K562 (cell line): ENCODE measurements around the gene DNAJB12. TPM values are rescaled to one million over a fixed set of nuclear protein-coding genes. Genes with fewer than 3 reads are reported as not detected.

Experiments
- ARID4B ChIP-seq: sonication (generic); formaldehyde crosslinking; IDR thresholded peaks from 2 replicates; pipeline ENCODE4 v1.8.0; 2022; ENCODE audit warnings: mild to moderate bottlenecking, missing genetic modification reagents
- ATF1 ChIP-seq, 2 experiments: fragments of 450-650 bp in 1 of 2; IDR thresholded peaks; 2 replicates each; pipeline ENCODE4 v1.6.1; 2016; ENCODE audit warnings: missing compliant biosample characterization in 1 of 2, missing genetic modification characterization in 1 of 2
- CHD4 ChIP-seq: fragments of 200-600 bp; sonication (generic); IDR thresholded peaks from 3 replicates; pipeline ENCODE4 v1.6.1; 2012; ENCODE audit warnings: low read depth, mild to moderate bottlenecking, mixed read lengths, low read length, inconsistent platforms; ENCODE audit not compliant: insufficient read depth, insufficient replicate concordance, poor library complexity, severe bottlenecking
- FOXJ3 ChIP-seq: sonication (generic); formaldehyde crosslinking; IDR thresholded peaks from 2 replicates; pipeline ENCODE4 v1.4.0; 2020; ENCODE audit warnings: mild to moderate bottlenecking, missing genetic modification reagents
- GTF2E2 ChIP-seq: fragments of 200-800 bp; sonication (Bioruptor generic); IDR thresholded peaks from 2 replicates; pipeline ENCODE4 v1.6.1; 2016; ENCODE audit warnings: missing genetic modification characterization, missing compliant biosample characterization
- KLF13 ChIP-seq: fragments of 450-650 bp; IDR thresholded peaks from 2 replicates; pipeline ENCODE4 v1.6.1; 2016; ENCODE audit warnings: missing genetic modification characterization, low read depth, mild to moderate bottlenecking, missing compliant biosample characterization, moderate library complexity, borderline replicate concordance
- NR2C1 ChIP-seq, 2 experiments: fragments of 450-650 bp; IDR thresholded peaks; 2 replicates each; pipeline ENCODE4 v1.6.1; 2017; ENCODE audit warnings: mild to moderate bottlenecking in 2 of 2, antibody characterized with exemption in 1 of 2, inconsistent platforms in 1 of 2, missing compliant biosample characterization in 1 of 2, missing genetic modification characterization in 1 of 2
- SIN3A ChIP-seq, 2 experiments: fragments of 150-350 bp in 1 of 2; IDR thresholded peaks; 2 replicates each; pipeline ENCODE4 v1.6.1; 2011 to 2016; ENCODE audit warnings: borderline replicate concordance in 2 of 2, low read depth in 2 of 2, low read length in 2 of 2, mild to moderate bottlenecking in 2 of 2, moderate library complexity in 2 of 2; ENCODE audit not compliant: control insufficient read depth in 1 of 2
- TEAD4 ChIP-seq, 2 experiments: sonication (generic) in 1 of 2; formaldehyde crosslinking in 1 of 2; IDR thresholded peaks; 2 replicates each; pipeline versions ENCODE4 v1.6.1 to v1.8.0; 2012 to 2022; ENCODE audit warnings: borderline replicate concordance in 1 of 2, inconsistent platforms in 1 of 2, low read length in 1 of 2, mild to moderate bottlenecking in 1 of 2, missing genetic modification reagents in 1 of 2
- ZBTB1 ChIP-seq: sonication (generic); formaldehyde crosslinking; IDR thresholded peaks from 2 replicates; pipeline ENCODE4 v1.8.1; 2023; ENCODE audit warnings: missing genetic modification reagents, low read depth, mild to moderate bottlenecking, borderline replicate concordance
- ZFX ChIP-seq: sonication (generic); formaldehyde crosslinking; IDR thresholded peaks from 2 replicates; pipeline ENCODE4 v1.8.0; 2022; ENCODE audit warnings: mild to moderate bottlenecking, missing genetic modification reagents, moderate library complexity
- ZNF551 ChIP-seq: fragments of 250-450 bp; sonication (Bioruptor Pico); IDR thresholded peaks from 2 replicates; pipeline ENCODE4 v1.5.0; 2021; ENCODE audit warnings: mild to moderate bottlenecking, moderate library complexity
- polyA plus RNA-seq, 8 experiments: library from polyadenylated mRNA; depleted of rRNA in 4 of 8; stranded (reverse) in 5 of 8; unstranded in 3 of 8; fragments of >200 nt; fragmentation: Nextera tagmentation in 2 of 8; fragmentation: Illumina TruSeq in 1 of 8; extraction: Ambion mirVana in 2 of 8; extraction: Trizol in 1 of 8; gene quantifications; 2 replicates each; pipeline versions ENCODE4 v1.2.1 to v1.2.3, GENCODE V29; 2011 to 2014; ENCODE audit warnings: inconsistent platforms in 1 of 8, missing spikeins in 1 of 8
- total RNA-seq, 7 experiments: library from RNA; depleted of rRNA in 6 of 7; stranded (reverse); fragments of >200 nt in 6 of 7; fragmentation: Illumina TruSeq in 2 of 7; extraction: Trizol in 2 of 7; gene quantifications; 2 replicates each; pipeline versions ENCODE4 v1.2.1 to v1.2.3, GENCODE V29; 2011 to 2021; ENCODE audit warnings: low replicate concordance in 1 of 7

The DNAJB12 gene
- total and polyA plus RNA-seq, 9 of the 15 experiments (the other 6 are each of a cell fraction or from before 2014, with no cell fraction given), result 3.5 to 31.5 (median 20.3) TPM

- TF ChIP-seq FOXJ3, result no peak
- no peak for TF ChIP-seq SIN3A (IDR thresholded peaks at IDR 0.05; ENCODE audit: borderline replicate concordance in 2 of 2, control insufficient read depth in 1 of 2, low read depth in 2 of 2, low read length in 2 of 2)
- no peak for TF ChIP-seq GTF2E2 (tag)
- TF ChIP-seq ZNF551, result no peak
- no peak for TF ChIP-seq TEAD4 (IDR thresholded peaks at IDR 0.05; ENCODE audit: low read length)
- TF ChIP-seq TEAD4 (CRISPR knock-in tag; IDR thresholded peaks at IDR 0.05; ENCODE audit: borderline replicate concordance), result no peak
- no peak for TF ChIP-seq ATF1 (CRISPR knock-in tag; IDR thresholded peaks at IDR 0.05)
- TF ChIP-seq ATF1 (tag; IDR thresholded peaks at IDR 0.05), result no peak
- no peak for TF ChIP-seq NR2C1 (IDR thresholded peaks at IDR 0.05)
- no peak for TF ChIP-seq NR2C1 (tag; IDR thresholded peaks at IDR 0.05)
- TF ChIP-seq ZFX (CRISPR knock-in tag), result no peak
- no peak for TF ChIP-seq CHD4
- TF ChIP-seq KLF13, result no peak
- no peak for TF ChIP-seq ARID4B (CRISPR knock-in tag)
- TF ChIP-seq ZBTB1 (CRISPR knock-in tag), result 0 out of 2 replicates have a peak, but pooled peaks have one; percentile 8
These were observed 25.2 kb downstream of the DNAJB12 start (continued) for GRCh38 chr10:72329290-72330068.
